ENCODE data around the gene PTPRU.
A peak's percentile ranks its signal among the peaks of the same experiment; 100 is the strongest.

Gene PTPRU

GRCh38 chr1:29225361-29225760 is 11.0 kb upstream of the PTPRU start:
- Histone ChIP-seq H4K20me1 (ENCODE audit: insufficient read depth, low read length) (no peaks in the 10 kb centered on the region), H3K9me3 (replicated peaks; ENCODE audit: insufficient read depth, low read length) (no peaks in the 10 kb centered on the region), H3K27me3 (replicated peaks; ENCODE audit: insufficient read depth, low read length) (no peaks in the 10 kb centered on the region), H3K27ac (ENCODE audit: low read length) (no peak overlapping the region), H3K4me1 (ENCODE audit: low read length) (peaks cover 6% of the 10 kb centered on the region), H3F3A (ENCODE audit: insufficient read depth, low read length) (no peaks in the 10 kb centered on the region; the same call in 1 of the 2 replicates), H3K4me3 (ENCODE audit: low read length) (no peak overlapping the region), H3K9ac (ENCODE audit: low read length) (no peak overlapping the region), H3K79me2 (ENCODE audit: low read length) (peaks cover 27% of the 10 kb centered on the region), H3K36me3 (replicated peaks; ENCODE audit: insufficient read depth, low read length) (no peaks in the 10 kb centered on the region), H3K4me2 (ENCODE audit: low read depth, low read length) (no peak overlapping the region), H3K9me2 (replicated peaks; ENCODE audit: insufficient read depth, low read length) (no peaks in the 10 kb centered on the region), H2AFZ (ENCODE audit: low read length) (no peak overlapping the region)
- DNase-seq, result no peak
- TF ChIP-seq EZH2phosphoT487 (IDR thresholded peaks at IDR 0.05; ENCODE audit: low read length) (no peak), EZH2 (optimal IDR thresholded peaks at IDR 0.05; ENCODE audit: low read depth, low read length) (no peak), CTCF (IDR thresholded peaks at IDR 0.05; ENCODE audit: low read length) (no peak)

GRCh38 chr1:29227511-29227910 is 8.8 kb upstream of the PTPRU start:
- DNase-seq, result no peak
- H4K20me1 ChIP-seq (ENCODE audit: insufficient read depth, low read length), result no peaks in the 10 kb centered on the region

GRCh38 chr1:29230204-29230552 is 6.1 kb upstream of the PTPRU start:
- H3F3A ChIP-seq (ENCODE audit: insufficient read depth, low read length), result 0 out of 2 replicates have a peak, but pooled peaks cover 2% of the 10 kb centered on the region
- H3K4me2 ChIP-seq (ENCODE audit: low read depth, low read length), result peak overlapping the region; percentile 75
- H3K9me3 ChIP-seq (replicated peaks; ENCODE audit: insufficient read depth, low read length), result no peaks in the 10 kb centered on the region
- peaks cover 38% of the 10 kb centered on the region for H3K27me3 ChIP-seq (replicated peaks; ENCODE audit: insufficient read depth, low read length)
- H3K4me1 ChIP-seq (ENCODE audit: low read length), result peaks cover 11% of the 10 kb centered on the region
- H4K20me1 ChIP-seq (ENCODE audit: insufficient read depth, low read length), result no peaks in the 10 kb centered on the region
- no peak for TF ChIP-seq EZH2phosphoT487 (IDR thresholded peaks at IDR 0.05; ENCODE audit: low read length)
- no peak for TF ChIP-seq CTCF (IDR thresholded peaks at IDR 0.05; ENCODE audit: low read length)
- TF ChIP-seq EZH2 (optimal IDR thresholded peaks at IDR 0.05; ENCODE audit: low read depth, low read length), result no peak
- H3K9ac ChIP-seq (ENCODE audit: low read length), result peak overlapping the region; percentile 90
- peak overlapping the region; percentile 97 for H2AFZ ChIP-seq (ENCODE audit: low read length)
- H3K79me2 ChIP-seq (ENCODE audit: low read length), result peaks cover 29% of the 10 kb centered on the region
- no peak overlapping the region; the same call in 1 of the 2 replicates for H3K27ac ChIP-seq (ENCODE audit: low read length)
- no peaks in the 10 kb centered on the region for H3K36me3 ChIP-seq (replicated peaks; ENCODE audit: insufficient read depth, low read length)
- DNase-seq, result no peak
- H3K9me2 ChIP-seq (replicated peaks; ENCODE audit: insufficient read depth, low read length), result no peaks in the 10 kb centered on the region
- H3K4me3 ChIP-seq (ENCODE audit: low read length), result peak overlapping the region; percentile 97

More at GRCh38 chr1:29227511-29227910, 8.8 kb upstream of the PTPRU start:
- no peak overlapping the region for H3K9ac ChIP-seq (ENCODE audit: low read length)
- H3K4me1 ChIP-seq (ENCODE audit: low read length), result peaks cover 11% of the 10 kb centered on the region
- no peaks in the 10 kb centered on the region for H3K36me3 ChIP-seq (replicated peaks; ENCODE audit: insufficient read depth, low read length)
- 0 out of 2 replicates have a peak, but pooled peaks cover 2% of the 10 kb centered on the region for H3F3A ChIP-seq (ENCODE audit: insufficient read depth, low read length)
- H2AFZ ChIP-seq (ENCODE audit: low read length), result no peak overlapping the region
- H3K27me3 ChIP-seq (replicated peaks; ENCODE audit: insufficient read depth, low read length), result peaks cover 12% of the 10 kb centered on the region
- H3K27ac ChIP-seq (ENCODE audit: low read length), result no peak overlapping the region
- peaks cover 30% of the 10 kb centered on the region for H3K79me2 ChIP-seq (ENCODE audit: low read length)
- no peaks in the 10 kb centered on the region for H3K9me3 ChIP-seq (replicated peaks; ENCODE audit: insufficient read depth, low read length)
- no peak overlapping the region for H3K4me2 ChIP-seq (ENCODE audit: low read depth, low read length)
- H3K9me2 ChIP-seq (replicated peaks; ENCODE audit: insufficient read depth, low read length), result no peaks in the 10 kb centered on the region
- TF ChIP-seq EZH2phosphoT487 (IDR thresholded peaks at IDR 0.05; ENCODE audit: low read length), result no peak
- no peak for TF ChIP-seq CTCF (IDR thresholded peaks at IDR 0.05; ENCODE audit: low read length)
- TF ChIP-seq EZH2 (optimal IDR thresholded peaks at IDR 0.05; ENCODE audit: low read depth, low read length), result no peak
- H3K4me3 ChIP-seq (ENCODE audit: low read length), result no peak overlapping the region
